ENCODE results near the gene PTPRN2. TPM values are rescaled to one million over a fixed set of nuclear protein-coding genes. Genes with fewer than 3 reads are reported as not detected.

Gene PTPRN2
- polyA plus RNA-seq, 1 of the 3 experiments (the other 2 are of a cell fraction): 4.0 TPM

DNA sequence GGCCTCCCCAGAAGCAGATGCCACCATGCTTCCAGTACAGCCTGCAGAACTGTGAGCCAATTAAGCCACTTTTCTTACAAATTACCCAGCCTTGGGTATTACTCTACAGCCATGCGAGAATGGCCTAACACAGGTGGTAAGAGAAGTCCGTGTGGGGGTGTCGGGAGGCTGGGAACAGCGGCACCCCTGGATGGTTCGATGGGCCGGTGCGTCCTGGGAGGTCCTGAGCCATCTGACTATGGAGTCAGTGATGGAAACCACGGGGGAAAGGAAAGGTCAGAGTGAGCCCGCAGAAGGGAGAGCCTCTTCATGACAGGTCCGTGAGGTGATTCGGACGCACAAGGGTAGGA lies 2.5 kb upstream of the PTPRN2 start:
- DNase-seq: no peak
- ChIA-PET CTCF (no interaction called here), POLR2A (no interaction called here)
- peaks cover 0 to 13% of the 10 kb centered on the region in 2 experiments; a peak in 1 of 4 replicates for H3K4me1 ChIP-seq (ENCODE audit: control insufficient read depth in 1 of 2, insufficient read depth in 2 of 2, low read depth in 1 of 2, low read length in 1 of 2)
- H3K9me3 ChIP-seq: no peaks in the 10 kb centered on the region
- H3K27me3 ChIP-seq (ENCODE audit: insufficient read depth): no peaks in the 10 kb centered on the region; the same call in 1 of the 2 replicates
- H3K36me3 ChIP-seq (replicated peaks in 1 of 2; ENCODE audit: control insufficient read depth in 1 of 2, insufficient read depth in 2 of 2, low read length in 1 of 2): no peaks in the 10 kb centered on the region
- WGBS (ENCODE audit: low lambda C conversion rate): 84% methylated on average over 12 of the region's 12 CpGs
- no peak overlapping the region for H2AFZ ChIP-seq (ENCODE audit: low read depth)
- TF ChIP-seq POLR2AphosphoS5 (IDR thresholded peaks at IDR 0.05; ENCODE audit: low read depth, low read length) (no peak), CHD2 (IDR thresholded peaks at IDR 0.05; ENCODE audit: low read length, partially characterized antibody) (no peak), RCOR1 (IDR thresholded peaks at IDR 0.05; ENCODE audit: low read length) (no peak)
- no peak overlapping the region for H3K4me2 ChIP-seq
- H3K27ac ChIP-seq (ENCODE audit: low read depth in 2 of 2, low read length in 1 of 2): no peak overlapping the region
- no peaks in the 10 kb centered on the region for H4K20me1 ChIP-seq (ENCODE audit: insufficient read depth)
- H3K9me2 ChIP-seq: no peaks in the 10 kb centered on the region
- no peaks in the 10 kb centered on the region for H3K79me2 ChIP-seq (ENCODE audit: insufficient read depth)
- no peak overlapping the region for H3K4me3 ChIP-seq (ENCODE audit: low read depth in 2 of 2, low read length in 1 of 2)
- no peaks in the 10 kb centered on the region for H3F3A ChIP-seq (replicated peaks; ENCODE audit: insufficient read depth)
- H3K9ac ChIP-seq: no peak overlapping the region

DNA sequence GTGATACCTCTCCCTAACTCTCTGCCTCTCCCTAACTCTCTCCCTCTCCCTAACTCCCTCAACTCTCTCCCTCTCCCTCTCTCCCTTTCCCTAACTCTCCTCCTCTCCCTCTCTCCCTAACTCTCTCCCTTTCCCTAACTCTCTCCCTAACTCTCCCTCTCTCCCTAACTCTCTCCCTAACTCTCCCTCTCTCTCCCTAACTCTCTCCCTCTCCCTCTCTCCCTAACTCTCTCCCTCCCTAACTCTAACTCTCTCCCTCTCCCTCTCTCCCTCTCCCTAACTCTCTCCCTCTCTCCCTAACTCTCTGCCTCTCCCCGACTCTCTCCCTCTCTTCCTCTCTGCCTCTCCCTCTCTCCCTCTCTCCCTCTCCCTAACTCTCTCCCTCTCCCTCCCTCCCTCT lies 2.0 kb upstream of the PTPRN2 start:
- DNase-seq: no peak
- Histone ChIP-seq H3K4me2 (no peak overlapping the region), H3F3A (replicated peaks; ENCODE audit: insufficient read depth) (no peaks in the 10 kb centered on the region), H3K36me3 (replicated peaks in 1 of 2; ENCODE audit: control insufficient read depth in 1 of 2, insufficient read depth in 2 of 2, low read length in 1 of 2) (no peaks in the 10 kb centered on the region), H2AFZ (ENCODE audit: low read depth) (no peak overlapping the region), H3K27me3 (ENCODE audit: insufficient read depth) (no peaks in the 10 kb centered on the region; the same call in 1 of the 2 replicates), H3K9me2 (no peaks in the 10 kb centered on the region), H3K4me3 (ENCODE audit: low read depth in 2 of 2, low read length in 1 of 2) (no peak overlapping the region), H3K27ac (ENCODE audit: low read depth in 2 of 2, low read length in 1 of 2) (no peak overlapping the region), H4K20me1 (ENCODE audit: insufficient read depth) (no peaks in the 10 kb centered on the region), H3K9me3 (no peaks in the 10 kb centered on the region), H3K79me2 (ENCODE audit: insufficient read depth) (no peaks in the 10 kb centered on the region), H3K9ac (no peak overlapping the region), H3K4me1 (ENCODE audit: control insufficient read depth in 1 of 2, insufficient read depth in 2 of 2, low read depth in 1 of 2, low read length in 1 of 2) (peaks cover 0 to 18% of the 10 kb centered on the region in 2 experiments; a peak in 1 of 4 replicates)
- TF ChIP-seq, protein P1, sequence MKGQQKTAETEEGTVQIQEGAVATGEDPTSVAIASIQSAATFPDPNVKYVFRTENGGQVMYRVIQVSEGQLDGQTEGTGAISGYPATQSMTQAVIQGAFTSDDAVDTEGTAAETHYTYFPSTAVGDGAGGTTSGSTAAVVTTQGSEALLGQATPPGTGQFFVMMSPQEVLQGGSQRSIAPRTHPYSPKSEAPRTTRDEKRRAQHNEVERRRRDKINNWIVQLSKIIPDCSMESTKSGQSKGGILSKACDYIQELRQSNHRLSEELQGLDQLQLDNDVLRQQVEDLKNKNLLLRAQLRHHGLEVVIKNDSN (IDR thresholded peaks at IDR 0.05; ENCODE audit: borderline replicate concordance, low read depth): no peak
- no peak for TF ChIP-seq JUND (IDR thresholded peaks at IDR 0.05)
- TF ChIP-seq NFIC (IDR thresholded peaks at IDR 0.05; ENCODE audit: borderline replicate concordance): no peak
- TF ChIP-seq NRF1 (IDR thresholded peaks at IDR 0.05; ENCODE audit: low read depth, low read length): no peak
- TF ChIP-seq YY1 (IDR thresholded peaks at IDR 0.05; ENCODE audit: low read depth): no peak
- no peak for TF ChIP-seq RCOR1 (IDR thresholded peaks at IDR 0.05; ENCODE audit: low read length)
- no peak for TF ChIP-seq ELF1 (IDR thresholded peaks at IDR 0.05)
- no peak for TF ChIP-seq EP300 (IDR thresholded peaks at IDR 0.05; ENCODE audit: borderline replicate concordance in 1 of 2, low read depth in 1 of 2, low read length in 1 of 2)
- TF ChIP-seq TEAD4 (IDR thresholded peaks at IDR 0.05; ENCODE audit: borderline replicate concordance, insufficient read depth): no peak
- no peak for TF ChIP-seq SIN3A (IDR thresholded peaks at IDR 0.05; ENCODE audit: borderline replicate concordance, low read depth, low read length)
- POLR2A ChIA-PET: no interaction called here
- CTCF ChIA-PET: no interaction called here
- 65% methylated on average over 1 of the region's 1 CpG for WGBS (ENCODE audit: low lambda C conversion rate)

DNA sequence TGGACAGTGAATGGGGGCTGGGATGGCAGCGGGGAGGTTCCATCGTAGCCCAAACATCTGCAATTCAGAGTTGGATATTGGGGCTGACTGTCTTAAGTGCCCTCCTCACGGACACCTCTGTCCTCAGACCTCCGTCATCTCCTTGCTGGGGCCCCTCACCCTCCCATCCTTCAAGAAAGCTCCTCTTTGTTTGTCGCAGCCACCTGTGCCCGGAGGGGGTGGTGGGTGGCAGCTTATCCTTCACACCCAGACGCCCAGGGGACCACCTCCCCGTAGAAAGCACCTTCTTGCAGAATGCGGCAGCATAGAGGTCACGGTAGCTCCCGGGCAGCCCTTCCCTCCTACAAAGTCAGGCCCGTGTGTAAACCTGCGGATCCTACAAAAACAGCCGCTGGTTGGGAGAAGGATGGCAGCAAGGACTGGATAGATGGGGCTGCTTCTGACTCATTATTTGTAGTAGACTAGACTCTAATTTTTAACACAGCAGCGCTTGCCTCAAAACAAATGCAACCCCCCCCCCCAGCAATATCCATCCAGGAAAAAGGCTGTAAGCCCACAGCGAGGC lies 1.3 kb upstream of the PTPRN2 start:
- peaks cover 0 to 25% of the 10 kb centered on the region in 2 experiments; a peak in 2 of 4 replicates for H3K4me1 ChIP-seq (ENCODE audit: control insufficient read depth in 1 of 2, insufficient read depth in 2 of 2, low read depth in 1 of 2, low read length in 1 of 2)
- ChIA-PET POLR2A (no interaction called here), CTCF (no interaction called here)
- no peak overlapping the region for H3K4me3 ChIP-seq (ENCODE audit: low read depth in 2 of 2, low read length in 1 of 2)
- no peaks in the 10 kb centered on the region for H3K9me2 ChIP-seq
- no peak for DNase-seq
- no peaks in the 10 kb centered on the region; the same call in 1 of the 2 replicates for H3K27me3 ChIP-seq (ENCODE audit: insufficient read depth)
- H3K27ac ChIP-seq (ENCODE audit: low read depth in 2 of 2, low read length in 1 of 2): no peak overlapping the region
- WGBS (ENCODE audit: low lambda C conversion rate): 86% methylated on average over 15 of the region's 16 CpGs
- no peaks in the 10 kb centered on the region for H4K20me1 ChIP-seq (ENCODE audit: insufficient read depth)
- H3K9me3 ChIP-seq: no peaks in the 10 kb centered on the region
- H3K9ac ChIP-seq: no peak overlapping the region
- no peaks in the 10 kb centered on the region for H3K36me3 ChIP-seq (replicated peaks in 1 of 2; ENCODE audit: control insufficient read depth in 1 of 2, insufficient read depth in 2 of 2, low read length in 1 of 2)
- no peak overlapping the region for H3K4me2 ChIP-seq
- H3F3A ChIP-seq (replicated peaks; ENCODE audit: insufficient read depth): no peaks in the 10 kb centered on the region
- TF ChIP-seq JUND (IDR thresholded peaks at IDR 0.05) (no peak), MXI1 (IDR thresholded peaks at IDR 0.05; ENCODE audit: low read depth, low read length) (no peak)
- no peak overlapping the region for H2AFZ ChIP-seq (ENCODE audit: low read depth)
- H3K79me2 ChIP-seq (ENCODE audit: insufficient read depth): no peaks in the 10 kb centered on the region
